ENCODE data around the gene LRIG1. TPM values are rescaled to one million over a fixed set of nuclear protein-coding genes. Genes with fewer than 3 reads are reported as not detected.

The LRIG1 gene
- total RNA-seq, 1 donor from 2014 or later = 178 TPM

DNA sequence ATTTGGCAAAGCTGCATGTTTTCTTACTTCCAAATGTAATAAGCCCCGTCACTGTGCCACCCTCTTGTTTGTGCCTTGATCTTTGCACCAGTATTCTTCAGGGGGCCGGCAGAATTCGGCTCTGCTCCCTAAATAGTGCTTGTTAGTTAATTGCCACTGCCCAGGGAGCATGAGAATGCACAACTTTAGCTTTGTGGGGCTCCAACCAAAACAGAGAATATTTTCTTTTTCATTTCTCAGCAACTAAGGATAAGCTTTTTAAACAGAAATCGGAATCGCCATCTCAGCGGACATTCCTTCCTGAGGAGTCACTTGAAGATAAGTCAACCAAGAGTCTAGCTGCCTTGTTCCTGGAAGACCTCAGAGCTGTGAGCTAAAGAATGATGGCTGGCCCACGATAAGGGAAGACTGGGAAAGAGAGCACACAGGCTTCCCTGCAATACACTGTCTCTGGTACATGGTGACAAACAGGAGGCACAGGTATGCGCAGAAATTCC lies 106.0 kb downstream of the LRIG1 start:
- Mint-ChIP-seq H3K4me3 (peak overlapping the region; percentile 20), H3K4me1 (peaks cover 63% of the 10 kb centered on the region), H3K27me3 (ENCODE audit: low read depth) (no peaks in the 10 kb centered on the region), H3K36me3 (ENCODE audit: low read depth) (peaks cover 57% of the 10 kb centered on the region), H3K9me3 (peaks cover 2% of the 10 kb centered on the region), H3K27ac (ENCODE audit: unreplicated experiment) (no peak overlapping the region)
- TF ChIP-seq, protein P1, sequence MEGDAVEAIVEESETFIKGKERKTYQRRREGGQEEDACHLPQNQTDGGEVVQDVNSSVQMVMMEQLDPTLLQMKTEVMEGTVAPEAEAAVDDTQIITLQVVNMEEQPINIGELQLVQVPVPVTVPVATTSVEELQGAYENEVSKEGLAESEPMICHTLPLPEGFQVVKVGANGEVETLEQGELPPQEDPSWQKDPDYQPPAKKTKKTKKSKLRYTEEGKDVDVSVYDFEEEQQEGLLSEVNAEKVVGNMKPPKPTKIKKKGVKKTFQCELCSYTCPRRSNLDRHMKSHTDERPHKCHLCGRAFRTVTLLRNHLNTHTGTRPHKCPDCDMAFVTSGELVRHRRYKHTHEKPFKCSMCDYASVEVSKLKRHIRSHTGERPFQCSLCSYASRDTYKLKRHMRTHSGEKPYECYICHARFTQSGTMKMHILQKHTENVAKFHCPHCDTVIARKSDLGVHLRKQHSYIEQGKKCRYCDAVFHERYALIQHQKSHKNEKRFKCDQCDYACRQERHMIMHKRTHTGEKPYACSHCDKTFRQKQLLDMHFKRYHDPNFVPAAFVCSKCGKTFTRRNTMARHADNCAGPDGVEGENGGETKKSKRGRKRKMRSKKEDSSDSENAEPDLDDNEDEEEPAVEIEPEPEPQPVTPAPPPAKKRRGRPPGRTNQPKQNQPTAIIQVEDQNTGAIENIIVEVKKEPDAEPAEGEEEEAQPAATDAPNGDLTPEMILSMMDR (conservative IDR thresholded peaks at IDR 0.05) = no peak
- no peak for DNase-seq (ENCODE audit: low read depth, low spot score)

DNA sequence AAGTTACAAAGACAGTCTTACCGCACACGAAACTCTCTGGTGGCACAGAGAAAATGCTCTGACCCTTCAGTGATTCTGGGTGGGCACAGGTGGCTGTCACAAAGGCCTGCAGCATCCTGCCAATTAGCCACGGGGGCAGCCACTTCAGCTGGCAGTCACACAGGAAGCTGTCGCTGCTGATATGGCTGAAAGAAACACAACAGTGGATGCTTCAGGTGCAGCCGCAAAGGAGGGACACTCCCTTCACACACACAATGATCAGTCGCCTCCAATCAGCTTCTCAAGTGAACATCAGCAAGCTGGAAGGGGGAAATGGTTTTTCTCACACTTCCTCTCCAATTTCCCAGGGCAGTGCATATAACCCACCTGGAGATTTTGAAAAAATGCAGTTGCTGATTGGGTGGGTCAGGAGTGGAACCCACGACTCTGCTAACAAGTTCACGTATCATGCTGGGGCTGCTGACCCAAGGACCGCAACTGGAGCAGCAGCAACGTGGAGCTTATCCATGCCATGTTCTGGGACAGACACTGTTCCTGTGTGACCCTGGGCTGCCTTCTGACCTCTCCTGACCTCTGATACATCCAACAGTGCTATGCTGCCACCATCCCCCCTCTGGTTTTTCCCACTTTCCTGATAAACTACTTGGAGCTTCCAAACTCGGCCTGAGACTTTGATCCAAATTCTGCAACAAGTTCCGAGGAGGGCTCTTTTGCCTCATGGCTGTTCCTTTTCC lies 106.6 kb downstream of the LRIG1 start:
- Mint-ChIP-seq H3K27ac (ENCODE audit: unreplicated experiment) (no peak overlapping the region), H3K4me1 (peaks cover 63% of the 10 kb centered on the region), H3K27me3 (ENCODE audit: low read depth) (no peaks in the 10 kb centered on the region), H3K4me3 (peak overlapping the region; percentile 52), H3K36me3 (ENCODE audit: low read depth) (peaks cover 60% of the 10 kb centered on the region), H3K9me3 (peaks cover 2% of the 10 kb centered on the region)
- DNase-seq (ENCODE audit: low read depth, low spot score) = no peak
- TF ChIP-seq, protein P1 (conservative IDR thresholded peaks at IDR 0.05) = no peak

GRCh38 chr3:66393333-66394005 lies 107.4 kb downstream of the LRIG1 start:
- Mint-ChIP-seq H3K4me3 (peak overlapping the region; percentile 52), H3K9me3 (peaks cover 2% of the 10 kb centered on the region), H3K4me1 (peaks cover 61% of the 10 kb centered on the region), H3K27ac (ENCODE audit: unreplicated experiment) (no peak overlapping the region), H3K36me3 (ENCODE audit: low read depth) (peaks cover 57% of the 10 kb centered on the region), H3K27me3 (ENCODE audit: low read depth) (no peaks in the 10 kb centered on the region)
- TF ChIP-seq, protein P1 (conservative IDR thresholded peaks at IDR 0.05) = no peak
- DNase-seq (ENCODE audit: low read depth, low spot score) = no peak

DNA sequence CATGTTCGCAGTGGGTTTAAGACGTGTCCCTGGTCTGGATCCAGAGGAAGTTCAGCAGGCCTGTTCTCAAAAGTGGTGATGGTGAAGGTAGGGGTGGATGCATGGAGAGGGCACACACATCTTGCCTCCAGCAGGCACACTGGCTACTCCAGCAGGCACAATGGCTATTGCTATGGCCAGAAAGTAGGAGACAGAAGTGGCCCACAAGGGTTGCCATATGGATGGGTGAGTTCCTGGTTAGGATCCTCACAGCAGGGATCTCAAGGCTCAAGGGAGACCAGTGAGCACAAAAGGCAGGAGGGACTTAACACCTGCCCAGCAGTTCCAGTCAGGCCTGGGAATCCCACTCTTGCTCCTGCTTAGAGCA lies 107.9 kb downstream of the LRIG1 start:
- peaks cover 2% of the 10 kb centered on the region for H3K9me3 Mint-ChIP-seq

DNA sequence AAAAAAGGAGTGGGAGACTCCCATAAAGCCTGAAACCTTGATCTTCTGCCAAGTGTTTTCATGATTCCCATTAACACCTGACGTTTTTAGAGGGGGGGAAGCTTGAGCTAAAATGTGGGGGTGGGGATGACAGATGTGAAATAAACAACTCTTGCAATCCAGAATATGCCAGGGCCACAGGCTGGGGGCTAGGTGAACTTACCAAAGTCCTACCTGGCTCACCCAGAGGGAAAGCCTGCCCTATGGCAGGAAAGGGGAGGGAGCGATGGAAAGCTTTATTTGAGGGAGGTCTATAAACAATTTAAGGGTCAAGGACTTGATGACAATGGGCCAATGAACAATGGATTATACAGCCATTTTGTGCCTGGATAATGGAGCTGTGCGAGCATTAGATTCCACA lies 108.3 kb downstream of the LRIG1 start:
- H3K4me1 Mint-ChIP-seq = peaks cover 57% of the 10 kb centered on the region
- peaks cover 53% of the 10 kb centered on the region for H3K36me3 Mint-ChIP-seq (ENCODE audit: low read depth)
- H3K9me3 Mint-ChIP-seq = peaks cover 2% of the 10 kb centered on the region
- DNase-seq (ENCODE audit: low read depth, low spot score) = no peak
- H3K27ac Mint-ChIP-seq (ENCODE audit: unreplicated experiment) = no peak overlapping the region
- peak overlapping the region; percentile 11 for H3K4me3 Mint-ChIP-seq
- no peaks in the 10 kb centered on the region for H3K27me3 Mint-ChIP-seq (ENCODE audit: low read depth)
- TF ChIP-seq, protein P1 (conservative IDR thresholded peaks at IDR 0.05) = no peak

More for the DNA sequence above, 107.9 kb downstream of the LRIG1 start:
- no peak for DNase-seq (ENCODE audit: low read depth, low spot score)
- Mint-ChIP-seq H3K4me3 (peak overlapping the region; percentile 11), H3K27me3 (ENCODE audit: low read depth) (no peaks in the 10 kb centered on the region), H3K4me1 (peaks cover 61% of the 10 kb centered on the region), H3K36me3 (ENCODE audit: low read depth) (peaks cover 57% of the 10 kb centered on the region), H3K27ac (ENCODE audit: unreplicated experiment) (no peak overlapping the region)
- TF ChIP-seq, protein P1 (conservative IDR thresholded peaks at IDR 0.05) = no peak
